Measurements from ENCODE around the gene RPN1. TPM values are rescaled to one million over a fixed set of nuclear protein-coding genes. Genes with fewer than 3 reads are reported as not detected.
"Not testable (repeated sequence)": the region's sequence is repeated elsewhere in the genome, so short reads cannot be mapped to it uniquely, and the experiment has no call there.

RPN1 gene
- total RNA-seq: 339 and 500 TPM in 2 replicates

- DNase-seq (ENCODE audit: low read depth in 2 of 2): peak; percentile 95 to 96
Observed at GRCh38 chr3:128650096-128651050, at the start of gene RPN1. TSS of gene RPN1 (minus strand) at chr3:128650818. CDS start at chr3:128650800, 18 bp downstream.

DNA sequence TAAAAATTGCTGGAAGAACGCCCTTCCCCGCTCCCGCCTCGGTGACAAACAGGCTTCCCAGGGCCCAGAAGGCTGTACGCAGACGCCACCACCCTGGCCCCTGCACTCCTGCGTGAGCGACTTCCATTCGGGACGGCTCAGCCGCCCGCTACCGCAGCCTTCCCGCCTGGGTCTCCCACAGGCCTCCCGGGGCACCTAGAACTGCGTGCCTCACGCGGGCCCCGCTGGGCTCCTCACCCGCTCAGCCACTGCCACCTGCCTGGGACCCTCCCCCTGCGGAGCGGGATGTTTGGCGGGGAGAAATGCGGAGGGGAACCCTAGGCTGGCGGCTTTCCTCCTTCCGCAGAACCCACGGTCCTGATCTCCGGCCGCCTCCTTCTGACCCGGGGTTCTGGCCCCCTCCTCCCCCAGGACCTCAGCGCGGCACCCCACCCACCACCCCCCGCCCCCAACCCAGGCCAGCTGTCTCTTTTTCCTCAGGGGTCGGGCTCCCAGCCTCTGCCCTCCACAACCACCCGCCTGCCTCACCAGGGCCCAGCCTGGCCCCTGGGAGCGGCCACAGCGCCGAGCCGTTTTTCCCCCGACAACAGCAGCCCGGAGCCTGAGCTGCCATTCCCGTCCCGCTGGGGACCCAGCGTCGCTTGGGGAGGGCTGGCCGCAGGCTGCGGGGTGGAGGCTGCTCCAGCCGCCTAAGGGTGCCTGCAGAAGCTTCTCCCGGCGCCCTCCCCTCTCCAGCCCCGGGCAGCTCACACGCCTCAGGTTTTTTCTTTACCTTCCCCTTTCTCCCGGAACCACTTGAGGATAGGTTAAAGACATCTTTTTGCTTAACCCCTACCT lies 47.8 kb upstream of the RPN1 start:
- DNase-seq (ENCODE audit: low read depth in 2 of 2): peak; percentile 23 to 28

GRCh38 chr3:128697341-128697740 lies 46.7 kb upstream of the RPN1 start:
- no peak for DNase-seq (ENCODE audit: low read depth in 2 of 2)

GRCh38 chr3:128693696-128694095 lies 43.1 kb upstream of the RPN1 start:
- no peak for DNase-seq (ENCODE audit: low read depth in 2 of 2)

DNA sequence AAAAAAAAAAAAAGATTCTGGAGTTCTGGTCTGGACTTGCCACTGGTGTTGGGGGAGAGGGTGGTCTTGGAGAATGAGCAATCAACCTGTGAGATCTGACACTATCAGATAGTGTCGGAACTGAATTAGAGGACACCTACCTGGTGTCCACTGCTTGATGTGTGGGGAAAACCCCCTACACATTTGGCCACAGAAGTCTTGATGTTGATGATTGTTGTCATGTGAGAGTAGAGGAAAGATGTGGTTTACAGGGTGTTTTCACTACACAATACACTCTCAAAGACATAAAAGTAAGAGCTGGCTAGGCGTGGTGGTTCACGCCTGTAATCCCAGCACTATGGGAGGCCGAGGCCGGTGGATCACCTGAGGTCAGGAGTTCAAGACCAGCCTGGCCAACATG lies 38.4 kb upstream of the RPN1 start:
- DNase-seq (ENCODE audit: low read depth in 2 of 2): no peak

GRCh38 chr3:128686465-128686864 lies 35.8 kb upstream of the RPN1 start:
- no peak for DNase-seq (ENCODE audit: low read depth in 2 of 2)

GRCh38 chr3:128684986-128685726 lies 34.5 kb upstream of the RPN1 start:
- DNase-seq (ENCODE audit: low read depth in 2 of 2): no peak

GRCh38 chr3:128683957-128684356 lies 33.3 kb upstream of the RPN1 start:
- DNase-seq (ENCODE audit: low read depth in 2 of 2): no peak

DNA sequence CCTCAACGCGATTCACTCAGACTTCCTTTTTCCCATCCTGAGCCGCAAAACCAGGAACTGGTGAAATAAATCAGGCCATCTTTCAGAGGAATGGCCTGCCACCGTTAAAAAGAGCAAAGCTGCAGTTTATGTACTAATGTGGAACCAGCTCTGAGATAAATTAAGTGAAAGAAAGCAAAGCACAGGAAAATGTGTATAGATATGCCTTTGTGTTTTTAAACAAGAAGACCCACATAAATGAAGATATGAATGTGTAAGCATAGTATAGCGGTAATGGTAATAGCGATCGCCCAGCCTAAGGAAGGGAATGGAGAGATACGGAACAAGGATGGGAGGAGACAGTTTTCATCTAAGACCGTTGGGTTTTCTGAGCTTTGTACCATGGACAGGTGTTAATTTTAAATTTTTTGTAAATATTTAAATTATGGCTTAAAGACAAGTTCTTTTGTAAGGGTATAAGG lies 30.8 kb upstream of the RPN1 start:
- no peak for DNase-seq (ENCODE audit: low read depth in 2 of 2)

DNA sequence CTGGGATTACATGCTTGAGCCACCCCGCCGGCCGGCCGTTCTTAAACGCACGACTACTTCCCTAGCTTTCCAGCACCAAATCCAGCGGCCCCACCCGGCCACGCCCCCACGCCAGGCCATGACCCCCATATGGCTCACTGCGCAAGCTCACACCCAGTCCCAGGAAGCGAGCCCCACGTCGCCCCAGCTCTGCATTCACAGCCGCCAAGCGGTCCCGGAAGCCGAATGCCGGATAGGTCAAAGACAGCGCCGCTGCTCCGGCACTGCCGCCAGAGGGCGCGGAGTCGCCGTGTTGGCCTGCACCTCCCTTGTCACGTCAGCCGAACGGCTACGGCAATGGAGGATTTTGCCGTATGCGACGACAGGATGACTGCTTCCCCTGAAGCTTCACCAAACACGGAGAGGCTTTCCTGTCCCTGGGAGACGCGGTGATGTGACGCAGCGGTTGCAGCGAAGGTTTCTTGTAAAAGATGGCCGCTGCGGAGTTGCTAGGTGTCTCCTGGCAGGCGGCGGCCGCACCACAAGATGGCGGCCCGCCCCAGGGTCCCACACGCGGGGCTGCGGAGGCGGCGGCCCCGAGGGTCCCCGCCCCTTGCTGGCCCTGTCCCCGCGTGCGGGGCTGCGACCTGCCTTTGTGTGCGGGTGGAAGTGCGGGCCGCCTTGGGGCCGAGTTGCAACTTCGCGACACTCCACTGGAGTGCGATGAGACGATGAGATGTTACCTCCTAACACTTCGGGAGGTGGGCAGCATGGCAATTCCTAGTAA lies 30.2 kb upstream of the RPN1 start:
- peak; percentile 96 to 97 for DNase-seq (ENCODE audit: low read depth in 2 of 2)

GRCh38 chr3:128679338-128679737 lies 28.7 kb upstream of the RPN1 start:
- no peak for DNase-seq (ENCODE audit: low read depth in 2 of 2)

GRCh38 chr3:128675802-128676201 lies 25.2 kb upstream of the RPN1 start:
- not testable (repeated sequence) for DNase-seq (ENCODE audit: low read depth in 2 of 2)

- no peak for DNase-seq (ENCODE audit: low read depth in 2 of 2)
Observed at GRCh38 chr3:128674161-128674784, 23.7 kb upstream of the RPN1 start.

GRCh38 chr3:128667641-128668040 lies 17.0 kb upstream of the RPN1 start:
- no peak for DNase-seq (ENCODE audit: low read depth in 2 of 2)

DNA sequence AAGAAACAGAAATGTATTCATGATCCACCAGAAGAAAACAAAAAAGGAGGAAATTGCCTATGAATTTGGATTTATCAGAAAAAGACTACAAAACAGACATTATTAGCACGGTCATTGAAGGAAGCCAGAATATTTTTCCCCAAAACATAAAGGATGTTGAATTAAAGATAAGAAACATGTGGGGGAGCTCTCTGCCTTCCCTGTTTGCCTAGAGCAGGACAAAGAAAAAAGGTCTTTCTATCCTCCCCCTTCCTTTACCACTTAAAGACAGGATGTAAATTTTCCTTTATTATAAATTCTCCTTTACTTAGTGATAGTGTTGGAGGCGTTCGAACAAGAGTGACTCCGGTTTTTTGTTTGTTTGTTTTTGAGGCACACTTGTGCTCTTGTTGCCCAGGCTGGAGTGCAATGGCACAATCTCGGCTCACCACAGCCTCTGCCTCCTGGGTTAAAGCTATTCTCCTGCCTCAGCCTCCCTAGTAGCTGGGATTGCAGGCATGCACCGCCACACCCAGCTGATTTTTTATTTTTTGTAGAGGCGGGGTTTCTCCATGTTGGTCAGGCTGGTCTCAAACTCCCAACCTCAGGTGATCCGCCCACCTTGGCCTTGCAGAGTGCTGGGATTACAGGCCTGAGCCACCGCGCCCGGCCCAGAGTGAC lies 14.9 kb upstream of the RPN1 start:
- DNase-seq (ENCODE audit: low read depth in 2 of 2): peak in 1 of 2 donors; percentile 20

- DNase-seq (ENCODE audit: low read depth in 2 of 2): no peak
Observed at GRCh38 chr3:128663151-128663550, 12.5 kb upstream of the RPN1 start.

DNA sequence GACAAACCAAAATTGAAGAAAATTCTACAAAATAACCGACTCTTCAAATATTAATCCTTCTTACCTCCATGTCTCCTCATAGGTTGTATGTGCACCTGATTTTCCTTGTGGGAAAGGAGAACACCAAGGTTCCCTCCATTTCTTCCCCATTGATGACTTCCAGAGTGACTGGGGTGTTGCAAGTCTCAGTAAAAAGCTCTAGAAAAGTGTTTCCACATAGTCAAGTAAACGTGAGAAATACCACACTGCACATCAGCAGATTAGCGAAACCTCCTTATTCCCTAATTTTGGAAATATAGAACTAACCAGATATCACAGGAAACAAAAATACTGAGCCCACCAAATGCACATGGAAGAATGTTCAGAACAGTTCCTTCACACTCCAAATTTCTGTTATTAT lies 4.9 kb upstream of the RPN1 start:
- no peak for DNase-seq (ENCODE audit: low read depth in 2 of 2)

DNA sequence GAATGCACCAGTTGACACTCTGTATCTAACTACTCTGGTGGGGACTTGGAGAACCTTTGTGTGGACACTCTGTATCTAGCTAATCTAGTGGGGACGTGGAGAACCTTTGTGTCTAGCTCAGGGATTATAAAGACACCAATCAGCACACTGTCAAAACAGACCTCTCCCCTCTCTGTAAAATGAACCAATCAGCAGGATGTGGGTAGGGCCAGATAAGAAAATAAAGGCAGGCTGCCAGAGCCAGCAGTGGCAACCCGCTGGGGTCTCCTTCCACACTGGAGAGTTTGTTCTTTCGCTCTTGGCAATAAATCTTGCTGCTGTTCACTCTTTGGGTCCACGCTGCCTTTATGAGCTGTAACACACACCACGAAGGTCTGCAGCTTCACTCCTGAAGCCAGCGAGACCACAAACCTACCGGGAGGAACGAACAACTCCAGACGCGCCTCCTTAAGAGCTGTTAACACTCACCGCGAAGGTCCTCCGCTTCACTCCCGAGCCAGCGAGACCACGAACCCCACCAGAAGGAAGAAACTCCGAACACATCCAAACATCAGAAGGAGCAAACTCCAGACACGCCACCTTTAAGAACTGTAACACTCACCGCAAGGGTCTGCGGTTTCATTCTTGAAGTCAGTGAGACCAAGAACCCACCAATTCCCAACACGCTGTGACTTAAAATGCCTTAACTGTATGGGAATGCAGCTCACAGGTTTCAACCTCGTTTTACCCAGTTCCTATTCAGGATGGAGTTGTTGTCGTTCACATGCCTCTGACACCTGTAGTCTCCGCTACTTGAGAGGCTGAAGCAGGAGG lies 3.6 kb upstream of the RPN1 start:
- not testable (repeated sequence) for DNase-seq (ENCODE audit: low read depth in 2 of 2)
